K562 (cell line): ENCODE measurements around the gene VWA3A. TPM values are rescaled to one million over a fixed set of nuclear protein-coding genes. Genes with fewer than 3 reads are reported as not detected.

Experiments used
- BCL6 ChIP-seq: fragments of 250-450 bp; sonication (Bioruptor Pico); IDR thresholded peaks from 2 replicates; pipeline ENCODE4 v1.4.0; 2020
- CCNT2 ChIP-seq: IDR thresholded peaks from 2 replicates; pipeline ENCODE4 v1.6.1; 2011; ENCODE audit warnings: borderline replicate concordance, low read depth, mild to moderate bottlenecking, moderate library complexity, mixed read lengths, low read length; ENCODE audit not compliant: insufficient read length; ENCODE audit errors: extremely low read depth
- FOXK2 ChIP-seq, 2 experiments: fragments of 450-650 bp; IDR thresholded peaks in 1 of 2; conservative IDR thresholded peaks in 1 of 2; 2 replicates each; pipeline ENCODE4 v1.6.1; 2016; ENCODE audit warnings: low read depth in 2 of 2, mild to moderate bottlenecking in 1 of 2
- HINFP ChIP-seq: fragments of 450-650 bp; conservative IDR thresholded peaks from 2 replicates; pipeline ENCODE4 v1.6.1; 2016; ENCODE audit warnings: missing genetic modification characterization, low read depth, mild to moderate bottlenecking, control low read depth, missing compliant biosample characterization
- KDM1A ChIP-seq, 2 experiments: fragments of 450-650 bp; IDR thresholded peaks; 2 replicates each; pipeline ENCODE4 v1.6.1; 2016; ENCODE audit warnings: mild to moderate bottlenecking in 2 of 2
- NCOA6 ChIP-seq: fragments of 450-650 bp; IDR thresholded peaks from 2 replicates; pipeline ENCODE4 v1.6.1; 2017; ENCODE audit warnings: mild to moderate bottlenecking
- NR0B1 ChIP-seq: fragments of 450-650 bp; IDR thresholded peaks from one replicate; pipeline ENCODE4 v1.6.1; 2018; ENCODE audit warnings: mild to moderate bottlenecking, moderate library complexity; ENCODE audit not compliant: partially characterized antibody
- OTX1 ChIP-seq: fragments of 450-650 bp; formaldehyde crosslinking; IDR thresholded peaks from 2 replicates; pipeline ENCODE4 v1.4.0; 2022; ENCODE audit warnings: mild to moderate bottlenecking
- PBX2 ChIP-seq, 2 experiments: IDR thresholded peaks in 1 of 2; conservative IDR thresholded peaks in 1 of 2; 2 replicates each; pipeline ENCODE4 v1.6.1; 2016; ENCODE audit warnings: low read depth in 2 of 2, mild to moderate bottlenecking in 1 of 2, missing compliant biosample characterization in 1 of 2, missing genetic modification characterization in 1 of 2, moderate library complexity in 1 of 2
- RB1 ChIP-seq: fragments of 450-650 bp; IDR thresholded peaks from 2 replicates; pipeline ENCODE4 v1.6.1; 2017; ENCODE audit warnings: low read depth, mild to moderate bottlenecking
- SIRT6 ChIP-seq: IDR thresholded peaks from one replicate; pipeline ENCODE4 v1.6.1; 2012; ENCODE audit warnings: low read depth, mild to moderate bottlenecking, control low read depth, inconsistent platforms, low read length, moderate library complexity
- SPI1 ChIP-seq: IDR thresholded peaks from 2 replicates; pipeline ENCODE4 v1.6.1; 2011; ENCODE audit warnings: low read depth, low read length, control low read depth, borderline replicate concordance
- TAL1 ChIP-seq: fragments of 450-650 bp; IDR thresholded peaks from 2 replicates; pipeline ENCODE4 v1.6.1; 2016; ENCODE audit warnings: mild to moderate bottlenecking
- TCF7 ChIP-seq: sonication (generic); IDR thresholded peaks from 2 replicates; pipeline ENCODE4 v1.6.1; 2016; ENCODE audit warnings: antibody characterized with exemption, borderline replicate concordance
- TEAD4 ChIP-seq, 2 experiments: sonication (generic) in 1 of 2; formaldehyde crosslinking in 1 of 2; IDR thresholded peaks; 2 replicates each; pipeline versions ENCODE4 v1.6.1 to v1.8.0; 2012 to 2022; ENCODE audit warnings: borderline replicate concordance in 1 of 2, inconsistent platforms in 1 of 2, low read length in 1 of 2, mild to moderate bottlenecking in 1 of 2, missing genetic modification reagents in 1 of 2
- THAP7 ChIP-seq: fragments of 250-450 bp; sonication (Bioruptor Pico); IDR thresholded peaks from 2 replicates; pipeline ENCODE4 v1.5.0; 2021
- ZBTB9 ChIP-seq: fragments of 450-650 bp; formaldehyde crosslinking; IDR thresholded peaks from 2 replicates; pipeline ENCODE4 v1.4.0; 2020; ENCODE audit warnings: mild to moderate bottlenecking, moderate library complexity
- ZNF121 ChIP-seq: sonication (generic); formaldehyde crosslinking; conservative IDR thresholded peaks from 2 replicates; pipeline ENCODE4 v1.8.0; 2022; ENCODE audit warnings: missing genetic modification reagents
- ZNF668 ChIP-seq: fragments of 250-450 bp; sonication (Bioruptor Pico); IDR thresholded peaks from 2 replicates; pipeline ENCODE4 v1.8.0; 2022; ENCODE audit warnings: mild to moderate bottlenecking, inconsistent platforms
- ZSCAN29 ChIP-seq: fragments of 450-650 bp; IDR thresholded peaks from 2 replicates; pipeline ENCODE4 v1.6.1; 2017
- polyA plus RNA-seq, 8 experiments: library from polyadenylated mRNA; depleted of rRNA in 4 of 8; stranded (reverse) in 5 of 8; unstranded in 3 of 8; fragments of >200 nt; fragmentation: Nextera tagmentation in 2 of 8; fragmentation: Illumina TruSeq in 1 of 8; extraction: Ambion mirVana in 2 of 8; extraction: Trizol in 1 of 8; gene quantifications; 2 replicates each; pipeline versions ENCODE4 v1.2.1 to v1.2.3, GENCODE V29; 2011 to 2014; ENCODE audit warnings: inconsistent platforms in 1 of 8, missing spikeins in 1 of 8
- total RNA-seq, 7 experiments: library from RNA; depleted of rRNA in 6 of 7; stranded (reverse); fragments of >200 nt in 6 of 7; fragmentation: Illumina TruSeq in 2 of 7; extraction: Trizol in 2 of 7; gene quantifications; 2 replicates each; pipeline versions ENCODE4 v1.2.1 to v1.2.3, GENCODE V29; 2011 to 2021; ENCODE audit warnings: low replicate concordance in 1 of 7

Gene VWA3A
- total and polyA plus RNA-seq, 9 of the 15 experiments (the other 6 are each of a cell fraction or from before 2014, with no cell fraction given) = not detected

GRCh38 chr16:22206013-22206841, 113.9 kb downstream of the VWA3A start, which contains the start of gene EEF2K (continued):
- TF ChIP-seq PBX2 (CRISPR knock-in tag; IDR thresholded peaks at IDR 0.05; ENCODE audit: low read depth) (no peak), PBX2 (tag; conservative IDR thresholded peaks at IDR 0.05; ENCODE audit: low read depth) (no peak), KDM1A (IDR thresholded peaks at IDR 0.05) (no peak; a peak in 1 of 4 replicates), HINFP (tag) (no peak), RB1 (peak; percentile 93), FOXK2 (conservative IDR thresholded peaks at IDR 0.05 in 1 of 2, IDR thresholded peaks at IDR 0.05 in 1 of 2; ENCODE audit: low read depth in 2 of 2) (peak; percentile 54 to 56; a peak in 1 of 4 replicates), NR0B1 (no peak), ZNF121 (CRISPR knock-in tag) (peak; percentile 12; the same call in 1 of the 2 replicates), SIRT6 (no peak), SPI1 (no peak; the same call in 1 of the 2 replicates), ZNF668 (CRISPR knock-in tag) (no peak), OTX1 (CRISPR knock-in tag) (no peak), NCOA6 (no peak), TAL1 (no peak), ZSCAN29 (no peak), BCL6 (no peak), THAP7 (CRISPR knock-in tag) (no peak), TEAD4 (IDR thresholded peaks at IDR 0.05; ENCODE audit: low read length) (peak; percentile 71), TEAD4 (CRISPR knock-in tag; IDR thresholded peaks at IDR 0.05; ENCODE audit: borderline replicate concordance) (no peak), ZBTB9 (no peak; the same call in 1 of the 2 replicates), TCF7 (no peak), CCNT2 (peak; percentile 97)
